ENCODE measurements around the gene APCDD1L.
"Not testable (repeated sequence)": the region's sequence is repeated elsewhere in the genome, so short reads cannot be mapped to it uniquely, and the experiment has no call there.

Gene APCDD1L

GRCh38 chr20:58433759-58434158 lies 81.4 kb downstream of the APCDD1L start:
- no peak for DNase-seq

GRCh38 chr20:58433029-58433647 lies 82.1 kb downstream of the APCDD1L start:
- DNase-seq: peak; percentile 34

- DNase-seq: peak; percentile 30
These were observed 82.8 kb downstream of the APCDD1L start for GRCh38 chr20:58432186-58432954.

GRCh38 chr20:58431134-58431533 lies 84.1 kb downstream of the APCDD1L start:
- no peak for DNase-seq

- no peak for DNase-seq
These were observed 85.9 kb downstream of the APCDD1L start for GRCh38 chr20:58429303-58429702.

GRCh38 chr20:58428364-58428763 lies 86.8 kb downstream of the APCDD1L start:
- DNase-seq: no peak

- DNase-seq: not testable (repeated sequence)
These were observed 87.6 kb downstream of the APCDD1L start for GRCh38 chr20:58427571-58427970.

GRCh38 chr20:58424218-58424969 lies 90.8 kb downstream of the APCDD1L start:
- DNase-seq: no peak

GRCh38 chr20:58421497-58421850 lies 93.7 kb downstream of the APCDD1L start:
- no peak for DNase-seq

- no peak for DNase-seq
These were observed 94.3 kb downstream of the APCDD1L start for GRCh38 chr20:58420798-58421496.

GRCh38 chr20:58418949-58419748 lies 96.0 kb downstream of the APCDD1L start:
- DNase-seq: no peak

- DNase-seq: no peak
These were observed 97.8 kb downstream of the APCDD1L start for GRCh38 chr20:58417438-58417837.

GRCh38 chr20:58416835-58417234 lies 98.4 kb downstream of the APCDD1L start:
- no peak for DNase-seq

GRCh38 chr20:58416057-58416456 lies 99.1 kb downstream of the APCDD1L start:
- no peak for DNase-seq

- DNase-seq: not testable (repeated sequence)
These were observed 100.4 kb downstream of the APCDD1L start for GRCh38 chr20:58414786-58415185.

GRCh38 chr20:58414216-58414615 lies 101.0 kb downstream of the APCDD1L start:
- DNase-seq: not testable (repeated sequence)

All from GF-D8 (cell line).